Panc1 (cell line): Measurements from ENCODE around the gene TGM4. TPM values are rescaled to one million over a fixed set of nuclear protein-coding genes. Genes with fewer than 3 reads are reported as not detected.

Source experiments
- ATAC-seq: fragments of 200-7000 bp; cut with Tn5 transposase; 2 replicates; pipeline ENCODE4 v1.9.1; 2020; ENCODE audit warnings: mild to moderate bottlenecking, moderate library complexity
- BruUV-seq: library from RNA; stranded (reverse); fragments of 400-500 nt; replicated peaks from 2 replicates; lab custom pipeline; 2021; lab: Mats Ljungman, UMichigan
- CTCF ChIA-PET: fragments of 300-600 bp; sonication (Branson Sonifier 250); formaldehyde crosslinking; loops from one replicate; lab custom pipeline; 2022; ENCODE audit warnings: antibody characterized with exemption; lab: Charles Lee
- POLR2A ChIA-PET: fragments of 300-600 bp; sonication (Branson Sonifier 250); formaldehyde crosslinking; loops from one replicate; lab custom pipeline; 2022; ENCODE audit warnings: antibody characterized with exemption; lab: Charles Lee
- DNase-seq: peaks from one replicate; pipeline ENCODE4 v3.0.0-alpha.2; 2010; ENCODE audit warnings: low read depth, low spot score
- H3K27ac ChIP-seq: 2 replicates; pipeline ENCODE4 v1.5.1; 2011; ENCODE audit warnings: mild to moderate bottlenecking, low read length, inconsistent platforms
- H3K27me3 ChIP-seq: fragments of 200-500 bp; sonication (Bioruptor generic); 2 replicates; pipeline ENCODE4 v1.6.0; 2014; ENCODE audit warnings: low read length, inconsistent platforms; ENCODE audit not compliant: control insufficient read depth, insufficient read depth
- H3K36me3 ChIP-seq: fragments of 200-500 bp; sonication (Bioruptor generic); 2 replicates; pipeline ENCODE4 v1.5.1; 2014; ENCODE audit warnings: inconsistent platforms, mild to moderate bottlenecking, low read length, moderate library complexity; ENCODE audit not compliant: control insufficient read depth, insufficient read depth
- H3K4me1 ChIP-seq: 2 replicates; pipeline ENCODE4 v1.5.1; 2011; ENCODE audit warnings: inconsistent platforms, mild to moderate bottlenecking, low read length, moderate library complexity; ENCODE audit not compliant: control insufficient read depth, insufficient read depth
- H3K4me3 ChIP-seq, 2 experiments: 2 replicates each; pipeline ENCODE4 v1.5.1; 2011 to 2012; ENCODE audit warnings: low read depth in 2 of 2, low read length in 2 of 2, mild to moderate bottlenecking in 2 of 2, inconsistent platforms in 1 of 2, moderate library complexity in 1 of 2
- H3K9me3 ChIP-seq: fragments of 200-500 bp; sonication (Bioruptor generic); 2 replicates; pipeline ENCODE4 v1.5.1; 2014; ENCODE audit warnings: low read depth, mild to moderate bottlenecking, inconsistent platforms, low read length, moderate library complexity; ENCODE audit not compliant: control insufficient read depth, insufficient read depth
- POLR2AphosphoS5 ChIP-seq: IDR thresholded peaks from 2 replicates; pipeline ENCODE4 v1.6.1; 2012; ENCODE audit warnings: mild to moderate bottlenecking, low read depth, low read length, moderate library complexity
- SIN3A ChIP-seq: IDR thresholded peaks from 2 replicates; pipeline ENCODE4 v1.6.1; 2012; ENCODE audit warnings: low read depth, mild to moderate bottlenecking, low read length, moderate library complexity, borderline replicate concordance; ENCODE audit not compliant: insufficient read depth
- TCF7L2 ChIP-seq: IDR thresholded peaks from 2 replicates; pipeline ENCODE4 v1.6.1; 2011; ENCODE audit warnings: mild to moderate bottlenecking, low read depth, low read length, inconsistent platforms
- in situ Hi-C: cut with HindIII; loops from 2 replicates; pipeline ENCODE4 v1.10.0; 2016; ENCODE audit warnings: low sequenced_read_pairs, low pct_unique_long_range_greater_than_20kb
- intact Hi-C: fragments of 100-400 bp; cut with micrococcal nuclease; formaldehyde crosslinking; loops from one replicate; pipeline ENCODE4 v1.10.0; 2022; ENCODE audit not compliant: unreplicated experiment
- total RNA-seq: library from RNA; stranded (reverse); gene quantifications from one replicate; pipeline ENCODE4 v1.2.1, GENCODE V29; 2021; ENCODE audit not compliant: unreplicated experiment
- TF ChIP-seq, protein P1 (sequence below): fragments of 450-650 bp; IDR thresholded peaks from 2 replicates; pipeline ENCODE4 v1.5.1; 2017; ENCODE audit warnings: mild to moderate bottlenecking
- TF ChIP-seq, protein P2 (sequence below), 2 experiments: IDR thresholded peaks; 2 replicates each; pipeline ENCODE4 v1.6.1; 2011 to 2012; ENCODE audit warnings: low read depth in 2 of 2, control low read depth in 1 of 2, low read length in 1 of 2, mild to moderate bottlenecking in 1 of 2, moderate library complexity in 1 of 2; ENCODE audit not compliant: insufficient read depth in 1 of 2

The TGM4 gene
- total RNA-seq, 1 experiment from 2014 or later: 0.46 TPM

DNA sequence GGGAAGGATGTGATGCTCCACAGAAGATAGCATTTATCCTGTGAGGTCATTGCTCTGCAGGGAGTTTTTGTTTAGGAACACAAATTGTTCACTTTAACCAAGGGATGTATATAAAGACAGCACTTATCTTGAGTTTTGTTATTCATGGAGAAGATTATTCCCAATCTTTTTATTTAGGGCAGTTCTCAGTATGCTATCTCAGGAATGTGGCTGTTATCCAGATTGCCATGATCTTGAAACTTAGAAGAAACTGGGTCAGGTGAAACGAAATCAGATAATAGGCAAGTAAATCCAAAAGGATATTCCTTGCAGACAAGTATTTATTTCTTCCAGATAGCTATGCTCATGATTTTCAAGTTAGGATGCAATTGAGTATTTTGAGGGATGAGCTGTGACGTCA, 32.0 kb upstream of the TGM4 start:
- DNase-seq (no peak), ATAC-seq (no peak)
- no TSS peak for BruUV-seq

DNA sequence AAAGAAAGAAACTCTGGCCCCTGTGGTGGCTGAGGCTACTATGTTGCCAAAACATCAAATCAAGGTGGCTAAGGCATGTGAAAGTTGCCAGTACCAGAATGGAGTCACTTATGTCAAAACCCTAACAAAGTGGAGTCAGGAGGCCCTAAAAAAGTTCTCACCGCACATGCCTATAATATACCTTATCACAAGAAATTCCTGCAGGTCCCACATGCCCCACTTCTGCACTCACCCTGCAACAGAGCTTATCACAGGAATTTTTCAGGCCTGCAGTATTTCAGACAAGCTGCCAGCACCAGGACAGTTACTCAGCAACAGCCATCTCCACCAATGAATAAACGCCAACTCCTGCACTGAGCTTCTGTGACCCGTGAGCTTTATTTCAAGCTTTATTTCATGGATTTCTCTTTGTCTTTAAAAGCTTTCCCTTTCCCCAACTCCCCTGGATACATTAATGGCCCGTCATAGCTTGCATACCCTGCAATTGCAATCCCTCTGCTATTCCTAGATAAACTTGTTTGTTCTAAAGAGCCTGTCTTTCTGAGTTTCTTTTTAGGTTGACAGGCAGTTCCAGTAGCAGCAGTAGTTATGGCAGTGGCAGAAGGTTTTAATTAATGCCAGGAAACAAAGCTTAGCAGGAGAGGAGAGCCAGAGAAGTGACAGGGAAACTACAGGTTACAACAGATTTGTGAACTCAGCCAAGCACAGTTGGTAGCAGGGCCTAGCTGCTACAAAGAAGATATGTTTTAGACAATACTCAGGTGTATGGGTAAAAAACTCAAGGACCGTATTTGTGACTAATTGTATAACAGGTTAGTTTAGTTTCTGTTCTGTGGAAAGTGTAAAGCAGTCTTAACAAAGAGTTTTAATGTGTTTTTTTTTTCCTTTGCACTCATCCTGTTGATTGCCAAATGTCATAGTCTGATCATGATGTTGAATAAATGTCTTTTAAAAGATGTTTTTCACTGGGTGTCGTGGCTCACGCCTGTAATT, 28.6 kb upstream of the TGM4 start:
- in situ Hi-C loops (no loop called here), intact Hi-C loops (no loop called here)
- POLR2A ChIA-PET: no interaction called here
- no TSS peak for BruUV-seq
- no peaks in the 10 kb centered on the region for H3K4me1 ChIP-seq
- DNase-seq (no peak), ATAC-seq (no peak)
- CTCF ChIA-PET: no interaction called here
- peaks cover 2% of the 10 kb centered on the region; the same call in 1 of the 2 replicates for H3K36me3 ChIP-seq
- H3K27ac ChIP-seq: no peak overlapping the region
- H3K9me3 ChIP-seq: no peaks in the 10 kb centered on the region
- no peaks in the 10 kb centered on the region for H3K27me3 ChIP-seq
- no peak overlapping the region for H3K4me3 ChIP-seq
- no peak for TF ChIP-seq TCF7L2
- TF ChIP-seq, protein P1, sequence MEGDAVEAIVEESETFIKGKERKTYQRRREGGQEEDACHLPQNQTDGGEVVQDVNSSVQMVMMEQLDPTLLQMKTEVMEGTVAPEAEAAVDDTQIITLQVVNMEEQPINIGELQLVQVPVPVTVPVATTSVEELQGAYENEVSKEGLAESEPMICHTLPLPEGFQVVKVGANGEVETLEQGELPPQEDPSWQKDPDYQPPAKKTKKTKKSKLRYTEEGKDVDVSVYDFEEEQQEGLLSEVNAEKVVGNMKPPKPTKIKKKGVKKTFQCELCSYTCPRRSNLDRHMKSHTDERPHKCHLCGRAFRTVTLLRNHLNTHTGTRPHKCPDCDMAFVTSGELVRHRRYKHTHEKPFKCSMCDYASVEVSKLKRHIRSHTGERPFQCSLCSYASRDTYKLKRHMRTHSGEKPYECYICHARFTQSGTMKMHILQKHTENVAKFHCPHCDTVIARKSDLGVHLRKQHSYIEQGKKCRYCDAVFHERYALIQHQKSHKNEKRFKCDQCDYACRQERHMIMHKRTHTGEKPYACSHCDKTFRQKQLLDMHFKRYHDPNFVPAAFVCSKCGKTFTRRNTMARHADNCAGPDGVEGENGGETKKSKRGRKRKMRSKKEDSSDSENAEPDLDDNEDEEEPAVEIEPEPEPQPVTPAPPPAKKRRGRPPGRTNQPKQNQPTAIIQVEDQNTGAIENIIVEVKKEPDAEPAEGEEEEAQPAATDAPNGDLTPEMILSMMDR: no peak
- no peak for TF ChIP-seq POLR2AphosphoS5
- no peak for TF ChIP-seq SIN3A
- TF ChIP-seq, protein P2, sequence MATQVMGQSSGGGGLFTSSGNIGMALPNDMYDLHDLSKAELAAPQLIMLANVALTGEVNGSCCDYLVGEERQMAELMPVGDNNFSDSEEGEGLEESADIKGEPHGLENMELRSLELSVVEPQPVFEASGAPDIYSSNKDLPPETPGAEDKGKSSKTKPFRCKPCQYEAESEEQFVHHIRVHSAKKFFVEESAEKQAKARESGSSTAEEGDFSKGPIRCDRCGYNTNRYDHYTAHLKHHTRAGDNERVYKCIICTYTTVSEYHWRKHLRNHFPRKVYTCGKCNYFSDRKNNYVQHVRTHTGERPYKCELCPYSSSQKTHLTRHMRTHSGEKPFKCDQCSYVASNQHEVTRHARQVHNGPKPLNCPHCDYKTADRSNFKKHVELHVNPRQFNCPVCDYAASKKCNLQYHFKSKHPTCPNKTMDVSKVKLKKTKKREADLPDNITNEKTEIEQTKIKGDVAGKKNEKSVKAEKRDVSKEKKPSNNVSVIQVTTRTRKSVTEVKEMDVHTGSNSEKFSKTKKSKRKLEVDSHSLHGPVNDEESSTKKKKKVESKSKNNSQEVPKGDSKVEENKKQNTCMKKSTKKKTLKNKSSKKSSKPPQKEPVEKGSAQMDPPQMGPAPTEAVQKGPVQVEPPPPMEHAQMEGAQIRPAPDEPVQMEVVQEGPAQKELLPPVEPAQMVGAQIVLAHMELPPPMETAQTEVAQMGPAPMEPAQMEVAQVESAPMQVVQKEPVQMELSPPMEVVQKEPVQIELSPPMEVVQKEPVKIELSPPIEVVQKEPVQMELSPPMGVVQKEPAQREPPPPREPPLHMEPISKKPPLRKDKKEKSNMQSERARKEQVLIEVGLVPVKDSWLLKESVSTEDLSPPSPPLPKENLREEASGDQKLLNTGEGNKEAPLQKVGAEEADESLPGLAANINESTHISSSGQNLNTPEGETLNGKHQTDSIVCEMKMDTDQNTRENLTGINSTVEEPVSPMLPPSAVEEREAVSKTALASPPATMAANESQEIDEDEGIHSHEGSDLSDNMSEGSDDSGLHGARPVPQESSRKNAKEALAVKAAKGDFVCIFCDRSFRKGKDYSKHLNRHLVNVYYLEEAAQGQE (IDR thresholded peaks at IDR 0.05; ENCODE audit: insufficient read depth in 1 of 2, low read depth in 2 of 2, low read length in 1 of 2): no peak

More for the DNA sequence above, 32.0 kb upstream of the TGM4 start:
- no peak overlapping the region for H3K4me3 ChIP-seq
- no peaks in the 10 kb centered on the region for H3K27me3 ChIP-seq
- POLR2A ChIA-PET: no interaction called here
- no peaks in the 10 kb centered on the region for H3K4me1 ChIP-seq
- in situ Hi-C loops (no loop called here), intact Hi-C loops (no loop called here)
- CTCF ChIA-PET: no interaction called here
- peaks cover 4% of the 10 kb centered on the region; the same call in 1 of the 2 replicates for H3K36me3 ChIP-seq
- no peak overlapping the region for H3K27ac ChIP-seq
- H3K9me3 ChIP-seq: no peaks in the 10 kb centered on the region
- TF ChIP-seq, protein P1: no peak
- no peak for TF ChIP-seq TCF7L2
- TF ChIP-seq POLR2AphosphoS5: no peak
- TF ChIP-seq SIN3A: no peak
- TF ChIP-seq, protein P2 (IDR thresholded peaks at IDR 0.05; ENCODE audit: insufficient read depth in 1 of 2, low read depth in 2 of 2, low read length in 1 of 2): no peak
